Caco-2 (cell line): Measurements from ENCODE around the gene RNF112. TPM values are rescaled to one million over a fixed set of nuclear protein-coding genes. Genes with fewer than 3 reads are reported as not detected.

Experiments
- BruUV-seq: library from RNA; stranded (reverse); fragments of 400-500 nt; replicated peaks from 2 replicates; lab custom pipeline; 2021; lab: Mats Ljungman, UMichigan
- CTCF ChIA-PET: fragments of 300-600 bp; sonication (Branson Sonifier 250); formaldehyde crosslinking; loops from one replicate; lab custom pipeline; 2022; ENCODE audit warnings: antibody characterized with exemption; lab: Charles Lee
- POLR2A ChIA-PET: fragments of 300-600 bp; sonication (Branson Sonifier 250); formaldehyde crosslinking; loops from one replicate; lab custom pipeline; 2022; ENCODE audit warnings: antibody characterized with exemption; lab: Charles Lee
- DNase-seq, 2 experiments: peaks; one replicate each; pipeline versions ENCODE4 v3.0.0 to v3.0.0-alpha.2; 2020 to 2022
- H3K27me3 ChIP-seq: replicated peaks from 2 replicates; pipeline ENCODE4 v1.6.0; 2011; ENCODE audit warnings: low read length; ENCODE audit not compliant: control insufficient read depth, insufficient read depth
- H3K36me3 ChIP-seq: 2 replicates; pipeline ENCODE4 v1.5.1; 2011; ENCODE audit warnings: low read length; ENCODE audit not compliant: control insufficient read depth, insufficient read depth
- H3K4me1 ChIP-seq: fragments of 250-450 bp; sonication (Bioruptor Pico); 2 replicates; pipeline ENCODE4 v1.5.1; 2020; ENCODE audit warnings: mild to moderate bottlenecking
- H3K4me3 ChIP-seq: 2 replicates; pipeline ENCODE4 v1.5.1; 2011; ENCODE audit warnings: low read depth, mild to moderate bottlenecking, control low read depth, low read length
- H3K9me3 ChIP-seq: fragments of 250-450 bp; sonication (Bioruptor Pico); 2 replicates; pipeline ENCODE4 v1.5.1; 2020; ENCODE audit warnings: mild to moderate bottlenecking, moderate library complexity
- H3K27ac Mint-ChIP-seq: one replicate; pipeline ENCODE4 v1.8.0; 2022; ENCODE audit warnings: mixed read lengths; ENCODE audit not compliant: unreplicated experiment
- H3K27me3 Mint-ChIP-seq: one replicate; pipeline ENCODE4 v1.8.0; 2022; ENCODE audit warnings: mixed read lengths; ENCODE audit not compliant: insufficient read depth, unreplicated experiment
- H3K36me3 Mint-ChIP-seq: one replicate; pipeline ENCODE4 v1.8.0; 2022; ENCODE audit warnings: mild to moderate bottlenecking, mixed read lengths; ENCODE audit not compliant: insufficient read depth, unreplicated experiment
- H3K4me1 Mint-ChIP-seq: one replicate; pipeline ENCODE4 v1.8.0; 2022; ENCODE audit warnings: low read depth, mixed read lengths; ENCODE audit not compliant: unreplicated experiment
- H3K4me3 Mint-ChIP-seq: one replicate; pipeline ENCODE4 v1.8.0; 2022; ENCODE audit warnings: mild to moderate bottlenecking, moderate library complexity, mixed read lengths; ENCODE audit not compliant: unreplicated experiment
- H3K9me3 Mint-ChIP-seq: one replicate; pipeline ENCODE4 v1.8.0; 2022; ENCODE audit warnings: mixed read lengths; ENCODE audit not compliant: unreplicated experiment
- intact Hi-C: fragments of 100-400 bp; cut with micrococcal nuclease; formaldehyde crosslinking; loops from one replicate; pipeline ENCODE4 v1.10.0; 2022; ENCODE audit not compliant: unreplicated experiment
- total RNA-seq: library from RNA; stranded (reverse); gene quantifications from 2 replicates; pipeline ENCODE4 v1.2.3, GENCODE V29; 2022
- TF ChIP-seq, protein P1 (sequence below), 2 experiments: fragments of 200-600 bp in 1 of 2; IDR thresholded peaks; 1 replicate in 1 of 2; 2 replicates in 1 of 2; pipeline versions ENCODE4 v1.5.1 to v1.8.0; 2011 to 2022; ENCODE audit warnings: antibody characterized with exemption in 1 of 2, control low read depth in 1 of 2, inconsistent platforms in 1 of 2, low read depth in 1 of 2, low read length in 1 of 2, mild to moderate bottlenecking in 1 of 2, moderate library complexity in 1 of 2; ENCODE audit not compliant: insufficient read depth in 1 of 2, severe bottlenecking in 1 of 2, unreplicated experiment in 1 of 2

The RNF112 gene
- total RNA-seq, 1 experiment from 2014 or later: not detected

DNA sequence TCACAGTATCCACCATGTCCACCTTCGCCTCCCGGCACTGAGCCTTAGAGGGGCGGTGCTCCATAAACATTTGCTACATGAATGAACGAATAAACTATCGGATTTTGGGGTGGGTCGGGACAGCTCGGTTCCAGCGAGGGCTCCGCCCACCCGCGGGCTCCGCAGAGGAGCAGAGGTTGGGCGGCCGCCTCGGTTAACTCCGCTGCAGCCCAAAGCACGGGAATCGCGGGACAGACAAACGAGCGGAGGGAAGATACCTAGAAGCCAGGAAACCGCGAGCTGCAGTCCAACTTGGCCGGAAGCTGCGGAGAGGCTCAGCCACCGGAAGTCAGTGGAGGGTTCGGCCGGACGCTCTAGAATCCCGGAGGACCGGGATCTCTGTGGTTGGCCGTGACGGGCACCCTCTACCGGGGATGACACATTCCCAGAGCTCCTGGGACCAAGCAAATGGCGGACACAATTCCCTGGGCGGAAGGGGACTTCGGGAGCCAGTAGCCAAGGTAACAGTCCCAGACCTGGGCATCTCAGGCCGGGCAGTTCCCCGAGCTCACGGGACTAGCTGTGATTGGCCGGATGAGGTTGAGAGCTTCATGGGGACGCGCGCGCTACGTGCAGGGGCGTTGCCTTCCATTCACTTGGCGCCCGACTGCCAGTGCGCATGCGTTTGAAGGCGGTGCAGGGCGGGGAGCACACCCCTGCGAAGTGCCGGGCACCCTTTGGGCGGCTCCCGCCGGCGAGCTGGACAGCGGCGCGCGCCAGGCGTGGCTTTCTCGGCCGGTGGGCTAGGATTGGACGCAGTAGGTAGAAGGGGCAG lies 33.2 kb upstream of the RNF112 start:
- no peaks in the 10 kb centered on the region for H3K9me3 Mint-ChIP-seq
- DNase-seq: peak; percentile 99
- TF ChIP-seq, protein P1, sequence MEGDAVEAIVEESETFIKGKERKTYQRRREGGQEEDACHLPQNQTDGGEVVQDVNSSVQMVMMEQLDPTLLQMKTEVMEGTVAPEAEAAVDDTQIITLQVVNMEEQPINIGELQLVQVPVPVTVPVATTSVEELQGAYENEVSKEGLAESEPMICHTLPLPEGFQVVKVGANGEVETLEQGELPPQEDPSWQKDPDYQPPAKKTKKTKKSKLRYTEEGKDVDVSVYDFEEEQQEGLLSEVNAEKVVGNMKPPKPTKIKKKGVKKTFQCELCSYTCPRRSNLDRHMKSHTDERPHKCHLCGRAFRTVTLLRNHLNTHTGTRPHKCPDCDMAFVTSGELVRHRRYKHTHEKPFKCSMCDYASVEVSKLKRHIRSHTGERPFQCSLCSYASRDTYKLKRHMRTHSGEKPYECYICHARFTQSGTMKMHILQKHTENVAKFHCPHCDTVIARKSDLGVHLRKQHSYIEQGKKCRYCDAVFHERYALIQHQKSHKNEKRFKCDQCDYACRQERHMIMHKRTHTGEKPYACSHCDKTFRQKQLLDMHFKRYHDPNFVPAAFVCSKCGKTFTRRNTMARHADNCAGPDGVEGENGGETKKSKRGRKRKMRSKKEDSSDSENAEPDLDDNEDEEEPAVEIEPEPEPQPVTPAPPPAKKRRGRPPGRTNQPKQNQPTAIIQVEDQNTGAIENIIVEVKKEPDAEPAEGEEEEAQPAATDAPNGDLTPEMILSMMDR (IDR thresholded peaks at IDR 0.05; ENCODE audit: insufficient read depth in 1 of 2, low read depth in 1 of 2, low read length in 1 of 2, severe bottlenecking in 1 of 2, unreplicated experiment in 1 of 2): peak in 1 of 2 experiments; percentile 4
- Histone ChIP-seq H3K27me3 (no peaks in the 10 kb centered on the region), H3K4me3 (peak overlapping the region; percentile 80), H3K4me1 (peaks cover 11% of the 10 kb centered on the region), H3K36me3 (peaks cover under 1% of the 10 kb centered on the region; the same call in 1 of the 2 replicates), H3K9me3 (no peaks in the 10 kb centered on the region)
- H3K27me3 Mint-ChIP-seq: no peaks in the 10 kb centered on the region
- peak overlapping the region; percentile 99 for H3K4me3 Mint-ChIP-seq
- ChIA-PET POLR2A (interaction anchor here (0.5 to 1.8 kb wide), 17 partner anchors 8 to 401 kb away, joined by 3 to 30 read pairs (median 4); partner anchors contain the start of genes ALDH3A2 and B9D1), CTCF (interaction anchor here (0.6 to 2.5 kb wide), 9 partner anchors 10 to 371 kb away, joined by 3 to 69 read pairs (median 4); partner anchors contain the start of genes ALDH3A2 and B9D1)
- peak overlapping the region; percentile 96 for H3K27ac Mint-ChIP-seq
- H3K4me1 Mint-ChIP-seq: peaks cover 6% of the 10 kb centered on the region
- peaks cover 51% of the 10 kb centered on the region for H3K36me3 Mint-ChIP-seq
- no TSS peak for BruUV-seq
- intact Hi-C loops: loop anchor here (1.0 to 5.0 kb wide), 3 partner anchors 16 to 69 kb away; partner anchors contain the start of gene B9D1

DNA sequence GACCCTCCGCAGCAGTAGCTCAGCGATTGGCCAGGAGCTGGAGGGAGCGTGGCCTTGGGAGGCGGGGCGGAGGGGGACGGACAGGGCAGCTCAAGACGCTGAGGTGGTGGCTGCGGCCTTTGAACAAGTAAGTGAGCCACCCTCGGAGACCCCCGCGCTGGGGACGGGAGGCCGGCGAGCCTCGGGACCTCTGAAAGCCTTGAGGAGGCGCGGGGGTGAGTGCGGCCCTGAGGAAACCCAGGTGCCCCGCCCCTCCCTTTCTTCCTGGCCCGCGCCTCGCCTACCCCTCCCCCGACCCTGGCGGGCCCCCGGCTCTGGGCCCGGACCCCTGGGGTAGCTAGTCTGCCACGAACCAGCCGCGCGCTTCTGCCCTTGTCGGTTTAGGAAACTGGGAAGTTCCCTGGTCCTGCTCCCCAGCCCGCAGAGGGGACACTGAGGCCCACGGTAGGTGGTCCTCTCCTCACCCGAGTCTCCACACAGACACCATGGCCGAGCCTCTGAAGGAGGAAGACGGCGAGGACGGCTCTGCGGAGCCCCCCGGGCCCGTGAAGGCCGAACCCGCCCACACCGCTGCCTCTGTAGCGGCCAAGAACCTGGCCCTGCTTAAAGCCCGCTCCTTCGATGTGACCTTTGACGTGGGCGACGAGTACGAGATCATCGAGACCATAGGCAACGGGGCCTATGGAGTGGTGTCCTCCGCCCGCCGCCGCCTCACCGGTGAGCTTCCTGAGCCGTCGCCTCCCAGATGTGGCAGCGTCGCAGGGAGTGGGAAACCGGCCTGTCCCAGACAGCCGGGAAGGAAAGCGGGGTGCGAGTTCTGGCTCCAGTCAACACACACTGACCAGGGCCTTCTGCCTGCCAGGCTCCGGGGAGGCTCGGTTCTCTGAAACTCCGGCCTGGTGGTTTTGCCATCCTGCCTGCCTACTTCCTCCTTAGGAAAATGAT lies 32.3 kb upstream of the RNF112 start, which contains the start of gene MAPK7:
TSS of gene MAPK7 (plus strand) at position 83 of the 945 bp plus-strand sequence. CDS start at position 486, 403 bp downstream.
- TF ChIP-seq, protein P1 (IDR thresholded peaks at IDR 0.05; ENCODE audit: insufficient read depth in 1 of 2, low read depth in 1 of 2, low read length in 1 of 2, severe bottlenecking in 1 of 2, unreplicated experiment in 1 of 2): no peak
- intact Hi-C loops: loop anchor here (1.0 to 5.0 kb wide), 3 partner anchors 16 to 69 kb away; partner anchors contain the start of gene B9D1
- no peaks in the 10 kb centered on the region for H3K27me3 Mint-ChIP-seq
- peaks cover 11% of the 10 kb centered on the region for H3K4me1 ChIP-seq
- no peaks in the 10 kb centered on the region for H3K9me3 ChIP-seq
- H3K4me1 Mint-ChIP-seq: peaks cover 6% of the 10 kb centered on the region
- H3K4me3 ChIP-seq: peak within 1 kb of the TSS; percentile 80
- H3K4me3 Mint-ChIP-seq: peak within 1 kb of the TSS; percentile 99
- POLR2A ChIA-PET: interaction anchor here (0.5 to 1.8 kb wide), 14 partner anchors 8 to 400 kb away, joined by 3 to 30 read pairs (median 4); partner anchors contain the start of genes ALDH3A2 and B9D1
- H3K36me3 Mint-ChIP-seq: peaks cover 53% of the 10 kb centered on the region
- CTCF ChIA-PET: interaction anchor here (0.6 to 2.5 kb wide), 8 partner anchors 10 to 370 kb away, joined by 3 to 69 read pairs (median 4); partner anchors contain the start of gene B9D1
- peak within 1 kb of the TSS; percentile 96 for H3K27ac Mint-ChIP-seq
- no peaks in the 10 kb centered on the region for H3K9me3 Mint-ChIP-seq
- no TSS peak for BruUV-seq
- H3K27me3 ChIP-seq: no peaks in the 10 kb centered on the region
- DNase-seq: no peak
- H3K36me3 ChIP-seq: peaks cover 3% of the 10 kb centered on the region
